DOHH2 (cell line): ENCODE results near the gene TBCE.

Experiments
- CTCF ChIP-seq: fragments of 200-600 bp; sonication (generic); IDR thresholded peaks from one replicate; pipeline ENCODE4 v1.5.1; 2014; ENCODE audit warnings: antibody characterized with exemption, mild to moderate bottlenecking, low read depth, low read length; ENCODE audit not compliant: poor library complexity, severe bottlenecking
- EZH2phosphoT487 ChIP-seq: fragments of 200-600 bp; sonication (generic); IDR thresholded peaks from 2 replicates; pipeline ENCODE4 v1.6.1; 2017; ENCODE audit warnings: borderline replicate concordance, mild to moderate bottlenecking, antibody characterized with exemption, low read length, moderate library complexity, mixed read lengths

- TF ChIP-seq EZH2phosphoT487 (no peak), CTCF (peak; percentile 83)
Measured at GRCh38 chr1:235417086-235417697, 50.0 kb downstream of the TBCE start.
